ENCODE data around the gene PTGER2.

- TF ChIP-seq CTCF (IDR thresholded peaks at IDR 0.05 in 4 of 5, conservative IDR thresholded peaks at IDR 0.05 in 1 of 5): no peak
- no peak for TF ChIP-seq POLR2A (IDR thresholded peaks at IDR 0.05)
Measured at GRCh38 chr14:52314595-52315354, 663 bp downstream of the PTGER2 start.
